Spleen (tissue), 11 donors: Measurements from ENCODE around the gene PRR20B. TPM values are rescaled to one million over a fixed set of nuclear protein-coding genes. Genes with fewer than 3 reads are reported as not detected.
"Not testable (repeated sequence)": the region's sequence is repeated elsewhere in the genome, so short reads cannot be mapped to it uniquely, and the experiment has no call there.

ENCODE experiments used
- DNase-seq: peaks from one replicate; pipeline ENCODE4 v3.0.0-alpha.2; 2020
- H3K27ac ChIP-seq, 8 donors: fragments of 200-600 bp; sonication (generic) in 7 of 8; 1 replicate in 4 of 8; 2 replicates in 4 of 8; pipeline versions ENCODE4 v1.5.0 to v1.8.0; 2016 to 2021; ENCODE audit warnings: inconsistent platforms in 4 of 8, mild to moderate bottlenecking in 4 of 8, moderate library complexity in 1 of 8
- H3K27me3 ChIP-seq, 7 donors: fragments of 200-600 bp; sonication (generic) in 6 of 7; replicated peaks in 1 of 7; 1 replicate in 4 of 7; 2 replicates in 3 of 7; pipeline versions ENCODE4 v1.5.0 to v1.8.0; 2016 to 2021; ENCODE audit warnings: inconsistent platforms in 3 of 7, mild to moderate bottlenecking in 1 of 7
- H3K36me3 ChIP-seq, 6 donors: fragments of 200-600 bp; sonication (generic) in 5 of 6; 1 replicate in 4 of 6; 2 replicates in 2 of 6; pipeline versions ENCODE4 v1.5.0 to v1.8.0; 2016 to 2021; ENCODE audit warnings: inconsistent platforms in 2 of 6
- H3K4me1 ChIP-seq, 6 donors: fragments of 200-600 bp; sonication (generic) in 5 of 6; 1 replicate in 3 of 6; 2 replicates in 3 of 6; pipeline versions ENCODE4 v1.5.0 to v1.8.0; 2016 to 2021; ENCODE audit warnings: inconsistent platforms in 3 of 6
- H3K4me3 ChIP-seq, 8 donors: fragments of 200-600 bp; sonication (generic) in 7 of 8; 1 replicate in 4 of 8; 2 replicates in 4 of 8; pipeline versions ENCODE4 v1.5.0 to v1.8.0; 2016 to 2021; ENCODE audit warnings: inconsistent platforms in 4 of 8, mild to moderate bottlenecking in 4 of 8, moderate library complexity in 2 of 8
- H3K9me3 ChIP-seq, 8 donors: fragments of 200-600 bp; sonication (generic) in 7 of 8; 1 replicate in 4 of 8; 2 replicates in 4 of 8; pipeline versions ENCODE4 v1.5.0 to v1.8.0; 2016 to 2021; ENCODE audit warnings: inconsistent platforms in 4 of 8
- CTCF ChIP-seq, 11 experiments: fragments of 200-600 bp in 7 of 11; fragments of 450-650 bp in 4 of 11; sonication (generic) in 4 of 11; IDR thresholded peaks in 8 of 11; conservative IDR thresholded peaks in 3 of 11; 1 replicate in 7 of 11; 2 replicates in 4 of 11; pipeline versions ENCODE4 v1.4.0 to v1.8.0; 2016 to 2021; ENCODE audit warnings: antibody characterized with exemption in 11 of 11, inconsistent platforms in 4 of 11, mild to moderate bottlenecking in 1 of 11
- POLR2A ChIP-seq, 3 donors: fragments of 450-650 bp; IDR thresholded peaks; one replicate each; pipeline ENCODE4 v1.5.1; 2017; ENCODE audit warnings: antibody characterized with exemption in 3 of 3, mild to moderate bottlenecking in 1 of 3
- POLR2AphosphoS5 ChIP-seq, 3 donors: sonication (generic); formaldehyde crosslinking; IDR thresholded peaks; one replicate each; pipeline ENCODE4 v1.5.1; 2017; ENCODE audit warnings: antibody characterized with exemption in 3 of 3
- WGBS, 5 donors: extraction: QIAGEN DNeasy Blood & Tissue Kit in 3 of 5; methylation state at CpG; one replicate each; pipeline versions ENCODE4 v1.1.5 to v1.1.7; 2013 to 2018; 5-methylcytosine and 5-hydroxymethylcytosine counted together
- intact Hi-C: fragments of 100-400 bp; cut with DNase I; formaldehyde crosslinking; loops from one replicate; pipeline ENCODE4 v1.15.0; 2023; ENCODE audit warnings: low total_unique reads
- polyA plus RNA-seq, 3 donors: library from polyadenylated mRNA; stranded (reverse); fragments of 200-250 nt; gene quantifications; one replicate each; pipeline ENCODE4 v1.2.1, GENCODE V29; 2013
- total RNA-seq, 7 donors: library from RNA; depleted of rRNA in 3 of 7; stranded (reverse); fragments of >200 nt in 3 of 7; fragmentation: NEBNext Ultra II Directional in 4 of 7; extraction: Animal tissue kit (Norgen Biotek cat#: 25700) in 4 of 7; gene quantifications; one replicate each; pipeline versions ENCODE4 v1.1.0 to v1.2.1, GENCODE V29; 2016 to 2021
- donor health status: healthy with polysubstance abuse.
- donor health status: DM: no; HTN: no; CAD: no; lungs with moderate emphysema.
- donor health status: DM: no; HTN: no; CAD: no.
- donor health status: Bipolar disorder and iron deficiency.
- donor health status: healthy.
- donor health status: DM: no; HTN: no; CAD: no.
- donor health status: DM: yes; HTN: yes; CAD: no.

Gene PRR20B
- total and polyA plus RNA-seq, 10 donors: not detected

- WGBS, 5 donors: 67 to 78% (median 76%) methylated on average over 4 of the region's 4 CpGs
- H3K27me3 ChIP-seq: no peaks in the 10 kb centered on the region
- no peak overlapping the region for H3K27ac ChIP-seq
- no peak overlapping the region for H3K4me3 ChIP-seq
- DNase-seq: no peak
- TF ChIP-seq CTCF (IDR thresholded peaks at IDR 0.05 in 8 of 11, conservative IDR thresholded peaks at IDR 0.05 in 3 of 11) (no peak), POLR2A (IDR thresholded peaks at IDR 0.05) (no peak), POLR2AphosphoS5 (IDR thresholded peaks at IDR 0.05) (no peak)
- H3K4me1 ChIP-seq: no peaks in the 10 kb centered on the region
- H3K9me3 ChIP-seq: peaks cover 0 to 9% (median 0%) of the 10 kb centered on the region in 8 donors
- intact Hi-C loops: no loop called here
- H3K36me3 ChIP-seq: no peaks in the 10 kb centered on the region
Measured at GRCh38 chr13:57137585-57137984, 9.7 kb upstream of the PRR20B start.

DNA sequence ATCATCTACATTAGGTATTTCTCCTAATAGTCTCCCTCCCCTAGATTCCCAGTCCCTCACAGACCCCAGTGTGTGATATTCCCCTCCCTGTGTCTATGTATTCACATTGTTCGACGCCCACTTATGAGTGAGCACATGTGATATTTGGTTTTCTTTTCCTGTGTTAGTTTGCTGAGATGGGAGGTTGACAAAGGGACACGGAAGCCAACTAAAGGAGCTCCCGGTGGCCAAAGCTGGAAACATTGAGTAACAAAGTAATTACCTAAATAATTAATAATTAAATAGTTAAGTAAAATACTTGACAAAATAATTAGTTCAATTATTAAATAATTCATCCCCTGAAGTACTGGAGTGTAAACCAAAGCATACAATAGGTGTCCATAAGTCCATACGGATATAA, 8.3 kb upstream of the PRR20B start:
- Histone ChIP-seq H3K9me3 (peaks cover 0 to 8% (median 0%) of the 10 kb centered on the region in 8 donors), H3K27me3 (no peaks in the 10 kb centered on the region), H3K36me3 (no peaks in the 10 kb centered on the region), H3K27ac (no peak overlapping the region), H3K4me1 (no peaks in the 10 kb centered on the region), H3K4me3 (no peak overlapping the region)
- TF ChIP-seq POLR2AphosphoS5 (IDR thresholded peaks at IDR 0.05): no peak
- no peak for TF ChIP-seq CTCF (IDR thresholded peaks at IDR 0.05 in 8 of 11, conservative IDR thresholded peaks at IDR 0.05 in 3 of 11)
- TF ChIP-seq POLR2A (IDR thresholded peaks at IDR 0.05): no peak
- intact Hi-C loops: no loop called here
- 88 to 96% (median 91%) methylated on average over 5 of the region's 5 CpGs for WGBS, 5 donors
- no peak for DNase-seq

DNA sequence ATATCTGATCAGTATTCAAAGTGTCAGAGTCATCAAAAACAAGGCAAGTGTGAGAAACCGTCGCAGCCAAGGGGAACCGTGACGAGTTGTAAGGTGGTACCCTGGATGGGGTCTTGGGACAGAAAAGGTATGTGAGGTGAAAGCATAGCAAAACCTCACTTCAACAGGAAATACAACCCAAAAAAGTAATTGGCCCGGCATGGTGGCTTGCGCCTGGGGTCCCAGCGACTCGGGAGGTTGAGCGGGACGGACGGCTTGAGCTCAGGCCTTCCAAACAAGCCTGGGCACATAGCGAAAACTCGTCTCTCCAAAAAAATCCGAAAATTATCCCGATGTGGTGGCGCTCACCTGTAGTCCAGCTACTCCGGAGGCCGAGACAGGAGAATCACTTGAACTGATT, 7.5 kb upstream of the PRR20B start:
- DNase-seq, intact Hi-C loops, H3K36me3 ChIP-seq, H3K4me3 ChIP-seq, H3K27ac ChIP-seq, H3K9me3 ChIP-seq, H3K27me3 ChIP-seq, H3K4me1 ChIP-seq: not testable (repeated sequence)
- 83 to 99% (median 96%) methylated on average over 1 to 13 of the region's 18 CpGs for WGBS, 5 donors

DNA sequence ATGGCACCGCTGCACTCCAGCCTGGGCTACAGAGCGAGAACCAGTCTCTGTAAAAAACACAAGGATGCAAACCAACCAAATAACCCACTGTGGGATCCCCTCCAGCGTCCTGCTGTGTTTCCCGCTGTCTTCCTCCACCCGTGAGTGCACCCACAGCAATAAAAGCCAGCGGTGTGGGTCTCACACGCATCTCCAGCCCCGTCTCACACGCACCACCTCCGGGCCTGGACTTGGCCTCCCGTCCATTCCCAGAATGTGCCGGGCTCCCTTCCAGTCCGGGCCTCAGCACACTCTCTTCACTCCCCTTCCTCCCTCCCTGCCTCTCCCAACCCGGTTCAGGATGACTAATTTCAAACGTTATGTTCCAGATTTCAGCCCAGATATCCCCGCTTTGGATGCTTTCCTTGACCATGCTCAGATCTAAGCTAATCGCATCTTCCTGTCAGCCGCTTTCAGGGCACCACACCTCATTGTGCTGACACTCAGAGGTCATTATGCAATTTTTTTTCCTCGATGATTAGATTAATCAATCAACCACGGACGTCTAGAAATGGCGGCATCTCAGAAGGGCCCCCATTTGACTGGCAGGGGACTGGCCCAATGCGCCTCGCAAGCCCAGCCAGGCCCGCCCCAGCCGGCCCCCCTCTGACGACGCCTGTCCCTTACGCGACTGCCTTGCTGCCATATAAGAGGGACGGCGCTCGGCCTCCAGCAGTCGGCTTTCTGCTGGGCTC, 6.9 kb upstream of the PRR20B start, which contains the start of gene PRR20A:
Gene PRR20A, plus strand, starts transcription at position 684 of the 734 bp plus-strand sequence. CDS start 387 bp downstream, outside the sequence.
- H3K4me1 ChIP-seq, DNase-seq, H3K36me3 ChIP-seq, H3K4me3 ChIP-seq, H3K27ac ChIP-seq, H3K9me3 ChIP-seq, H3K27me3 ChIP-seq, intact Hi-C loops: not testable (repeated sequence)
- WGBS, 5 donors: 90 to 95% (median 93%) methylated on average over 10 to 15 of the region's 34 CpGs

DNA sequence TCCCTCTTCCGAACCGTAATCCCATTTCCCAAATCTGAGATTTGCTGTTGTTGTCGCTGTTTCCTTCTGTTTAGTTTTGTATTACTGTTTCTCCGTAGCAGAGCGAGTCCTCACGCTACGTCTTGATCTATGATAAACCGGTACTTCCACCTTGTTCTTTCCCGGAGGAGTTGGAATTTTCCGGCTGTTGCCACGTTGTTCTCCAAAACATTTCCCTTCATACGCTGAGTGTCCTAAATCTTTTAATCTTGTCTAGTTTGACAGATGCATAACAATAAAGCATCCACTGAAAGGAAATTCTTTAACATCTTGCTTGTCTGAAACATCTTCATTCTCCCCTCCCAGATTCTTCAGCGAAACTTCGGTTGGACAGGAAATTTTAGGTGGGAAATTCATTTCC, 818 bp downstream of the PRR20B start:
- H3K27me3 ChIP-seq, H3K9me3 ChIP-seq, H3K36me3 ChIP-seq, H3K27ac ChIP-seq, H3K4me3 ChIP-seq, intact Hi-C loops, DNase-seq, H3K4me1 ChIP-seq: not testable (repeated sequence)
- WGBS, 5 donors: 92 to 95% (median 94%) methylated on average over 6 to 10 of the region's 14 CpGs

DNA sequence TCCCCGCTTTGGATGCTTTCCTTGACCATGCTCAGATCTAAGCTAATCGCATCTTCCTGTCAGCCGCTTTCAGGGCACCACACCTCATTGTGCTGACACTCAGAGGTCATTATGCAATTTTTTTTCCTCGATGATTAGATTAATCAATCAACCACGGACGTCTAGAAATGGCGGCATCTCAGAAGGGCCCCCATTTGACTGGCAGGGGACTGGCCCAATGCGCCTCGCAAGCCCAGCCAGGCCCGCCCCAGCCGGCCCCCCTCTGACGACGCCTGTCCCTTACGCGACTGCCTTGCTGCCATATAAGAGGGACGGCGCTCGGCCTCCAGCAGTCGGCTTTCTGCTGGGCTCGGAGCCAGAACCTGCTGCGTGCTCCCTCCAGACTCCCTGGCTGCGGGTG, 6.5 kb downstream of the PRR20B start, which contains the start of gene PRR20C:
Gene PRR20C, plus strand, starts transcription at position 301 of the 400 bp plus-strand sequence. CDS start 387 bp downstream, outside the sequence.
- H3K9me3 ChIP-seq, intact Hi-C loops: not testable (repeated sequence)
- no CpG with 5 or more reads among the region's 22 CpGs for WGBS, 5 donors

DNA sequence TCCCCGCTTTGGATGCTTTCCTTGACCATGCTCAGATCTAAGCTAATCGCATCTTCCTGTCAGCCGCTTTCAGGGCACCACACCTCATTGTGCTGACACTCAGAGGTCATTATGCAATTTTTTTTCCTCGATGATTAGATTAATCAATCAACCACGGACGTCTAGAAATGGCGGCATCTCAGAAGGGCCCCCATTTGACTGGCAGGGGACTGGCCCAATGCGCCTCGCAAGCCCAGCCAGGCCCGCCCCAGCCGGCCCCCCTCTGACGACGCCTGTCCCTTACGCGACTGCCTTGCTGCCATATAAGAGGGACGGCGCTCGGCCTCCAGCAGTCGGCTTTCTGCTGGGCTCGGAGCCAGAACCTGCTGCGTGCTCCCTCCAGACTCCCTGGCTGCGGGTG, 13.0 kb downstream of the PRR20B start, which contains the start of gene PRR20D:
Gene PRR20D, plus strand, starts transcription at position 301 of the 400 bp plus-strand sequence. CDS start 387 bp downstream, outside the sequence.
- H3K27ac ChIP-seq, H3K9me3 ChIP-seq, DNase-seq, H3K27me3 ChIP-seq, H3K36me3 ChIP-seq, H3K4me3 ChIP-seq, H3K4me1 ChIP-seq, intact Hi-C loops: not testable (repeated sequence)
- WGBS, 5 donors: no CpG with 5 or more reads among the region's 22 CpGs

More for the DNA sequence above, 6.5 kb downstream of the PRR20B start, which contains the start of gene PRR20C:
- H3K36me3 ChIP-seq, H3K27ac ChIP-seq, H3K4me3 ChIP-seq, H3K27me3 ChIP-seq, H3K4me1 ChIP-seq, DNase-seq: not testable (repeated sequence)

- H3K4me1 ChIP-seq, DNase-seq, H3K27ac ChIP-seq, H3K9me3 ChIP-seq, H3K4me3 ChIP-seq, H3K27me3 ChIP-seq, intact Hi-C loops, H3K36me3 ChIP-seq: not testable (repeated sequence)
- WGBS, 5 donors: no CpG with 5 or more reads among the region's 22 CpGs
Measured at GRCh38 chr13:57166897-57167296, 19.6 kb downstream of the PRR20B start, which contains the start of gene PRR20E. TSS of gene PRR20E (plus strand) at chr13:57167197. CDS start at chr13:57167584, 387 bp downstream.
